ENCODE data around the gene PRKAR2A.
A peak's percentile ranks its signal among the peaks of the same experiment; 100 is the strongest.
"Not testable (repeated sequence)": the region's sequence is repeated elsewhere in the genome, so short reads cannot be mapped to it uniquely, and the experiment has no call there.

Gene PRKAR2A

DNA sequence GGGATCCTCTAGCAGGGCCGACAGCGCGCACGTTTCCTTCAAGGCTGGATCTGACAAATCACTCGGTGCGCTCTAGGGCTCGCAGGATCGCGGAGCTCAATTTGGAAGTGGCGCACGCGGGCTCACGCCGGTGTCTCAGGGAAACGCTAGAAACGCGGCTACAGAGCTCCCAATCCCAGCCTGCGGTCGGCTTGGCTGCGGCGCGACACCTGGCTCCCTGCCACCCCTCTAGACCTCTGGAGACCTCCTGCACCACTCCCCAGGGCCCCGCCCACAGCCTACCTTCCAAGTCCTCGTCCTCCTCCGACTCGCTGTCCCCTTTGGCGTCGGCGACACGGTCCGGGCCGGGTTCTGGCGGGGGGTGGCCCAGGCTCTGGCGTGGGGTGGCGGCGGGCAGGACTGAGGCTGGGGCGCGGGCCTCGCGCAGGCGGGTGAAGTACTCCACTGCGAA lies 596 bp downstream of the PRKAR2A start:
- DNase-seq = peak; percentile 73

DNA sequence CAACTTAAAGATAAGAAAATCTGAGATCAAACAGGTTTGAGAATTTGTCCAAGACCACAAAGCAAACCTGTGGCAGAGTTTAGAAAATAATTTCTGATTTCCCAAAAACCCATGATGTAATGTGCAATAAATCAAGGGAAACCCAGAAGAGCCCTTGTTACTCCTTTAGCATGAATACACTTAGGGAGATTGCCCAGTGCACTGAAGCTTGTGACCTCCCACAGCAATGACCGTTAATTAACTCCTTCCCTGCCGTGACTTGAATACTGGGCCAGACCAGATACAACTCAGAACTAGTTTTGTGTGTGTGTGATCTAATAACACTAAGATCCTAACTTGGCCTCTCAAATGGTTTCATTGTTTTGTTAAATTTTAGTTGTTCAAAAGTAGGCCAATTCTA lies 2.5 kb downstream of the PRKAR2A start:
- DNase-seq = no peak
- in situ Hi-C loops (cut with MboI; ENCODE audit: low pct_unique_long_range_greater_than_20kb, low sequenced_read_pairs) = no loop called here

More for the DNA sequence above, 596 bp downstream of the PRKAR2A start:
- in situ Hi-C loops (cut with MboI; ENCODE audit: low pct_unique_long_range_greater_than_20kb, low sequenced_read_pairs) = no loop called here

DNA sequence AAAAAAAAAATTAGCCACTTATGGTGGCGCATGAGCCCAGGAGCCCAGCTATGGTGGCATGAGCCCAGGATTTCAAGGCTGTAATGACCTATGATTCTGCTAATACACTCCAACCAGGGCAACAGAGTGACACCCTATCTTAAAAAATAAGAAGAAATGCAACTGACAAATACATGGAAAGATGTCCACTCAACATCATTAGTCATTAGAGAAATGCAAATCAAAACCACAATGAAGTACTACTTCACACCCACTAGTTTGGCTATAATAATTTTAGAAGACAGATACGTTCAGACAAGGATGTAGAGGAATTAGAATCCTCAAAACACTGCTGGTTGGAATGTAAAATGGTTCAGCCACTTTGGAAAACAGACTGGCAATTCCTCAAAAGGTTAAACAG lies 10.5 kb downstream of the PRKAR2A start:
- DNase-seq = no peak
- in situ Hi-C loops (cut with MboI; ENCODE audit: low pct_unique_long_range_greater_than_20kb, low sequenced_read_pairs) = no loop called here

DNA sequence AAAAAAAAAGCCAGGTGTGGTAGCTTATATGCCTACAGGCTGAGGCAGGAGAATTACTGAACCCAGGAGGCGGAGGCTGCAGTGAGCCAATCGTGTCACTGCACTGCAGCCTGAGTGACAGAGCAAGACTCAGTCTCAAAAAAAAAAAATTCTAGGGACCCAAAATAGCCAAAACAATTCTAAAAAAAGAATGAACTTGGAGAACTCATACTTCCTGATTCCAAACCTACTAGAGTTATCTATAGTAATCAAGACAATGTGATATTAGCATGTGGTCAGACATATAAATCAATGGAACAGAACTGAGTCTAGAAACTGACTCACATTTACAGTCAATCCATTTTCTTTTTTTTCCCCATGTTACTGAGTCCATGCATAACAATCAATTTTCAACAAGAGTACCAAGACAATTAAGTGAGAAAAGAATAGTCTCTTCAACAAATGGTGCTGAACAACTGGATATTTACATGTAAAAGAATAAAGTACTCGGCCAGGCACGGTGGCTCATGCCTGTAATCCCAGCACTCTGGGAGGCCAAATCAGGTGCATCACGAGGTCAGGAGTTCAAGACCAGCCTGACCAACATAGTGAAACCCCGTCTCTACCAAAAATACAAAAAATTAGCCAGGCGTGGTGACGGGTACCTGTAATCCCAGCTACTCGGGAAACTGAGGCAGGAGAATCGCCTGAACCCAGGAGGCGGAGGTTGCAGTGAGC lies 11.9 kb downstream of the PRKAR2A start:
- in situ Hi-C loops (cut with MboI; ENCODE audit: low pct_unique_long_range_greater_than_20kb, low sequenced_read_pairs) = no loop called here
- peak; percentile 50 for DNase-seq

DNA sequence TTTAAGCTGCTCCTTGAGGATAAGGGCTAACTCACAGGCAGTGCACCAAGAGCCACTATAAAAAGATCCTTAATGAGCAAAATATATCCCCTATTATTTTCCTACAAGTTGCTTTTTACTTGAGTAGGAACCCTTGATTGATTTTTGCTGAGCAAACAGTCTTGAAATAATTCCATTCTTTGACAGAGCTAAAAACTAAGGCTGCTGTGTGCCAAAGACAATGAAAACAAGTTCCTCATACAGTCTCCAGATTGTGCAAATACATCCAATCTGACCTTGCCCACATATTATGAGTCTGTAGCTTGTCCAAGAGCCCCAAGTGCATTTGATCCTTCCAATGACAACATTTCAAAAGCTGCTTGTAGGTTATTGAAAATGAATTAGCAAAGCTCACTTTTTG lies 15.0 kb downstream of the PRKAR2A start:
- DNase-seq = no peak
- in situ Hi-C loops (cut with MboI; ENCODE audit: low pct_unique_long_range_greater_than_20kb, low sequenced_read_pairs) = no loop called here

DNA sequence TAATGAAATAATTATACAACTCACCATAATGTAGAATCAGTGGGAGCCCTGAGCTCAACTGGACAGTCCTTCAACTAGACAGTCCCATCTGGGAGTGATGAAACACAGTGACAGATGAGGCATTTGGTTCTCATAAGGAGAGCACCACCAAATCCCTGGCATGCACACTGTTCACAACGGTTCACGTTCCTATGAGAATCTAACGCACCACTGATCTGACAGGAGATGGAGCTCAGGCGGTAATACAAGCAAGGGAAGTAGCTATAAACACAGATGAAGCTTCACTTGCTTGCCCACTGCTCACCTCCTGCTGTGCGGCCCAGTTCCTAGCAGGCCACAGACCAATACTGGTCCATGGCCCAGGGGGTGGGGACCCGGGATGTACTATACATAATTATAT lies 17.0 kb downstream of the PRKAR2A start:
- in situ Hi-C loops (cut with MboI; ENCODE audit: low pct_unique_long_range_greater_than_20kb, low sequenced_read_pairs) = no loop called here
- DNase-seq = no peak

DNA sequence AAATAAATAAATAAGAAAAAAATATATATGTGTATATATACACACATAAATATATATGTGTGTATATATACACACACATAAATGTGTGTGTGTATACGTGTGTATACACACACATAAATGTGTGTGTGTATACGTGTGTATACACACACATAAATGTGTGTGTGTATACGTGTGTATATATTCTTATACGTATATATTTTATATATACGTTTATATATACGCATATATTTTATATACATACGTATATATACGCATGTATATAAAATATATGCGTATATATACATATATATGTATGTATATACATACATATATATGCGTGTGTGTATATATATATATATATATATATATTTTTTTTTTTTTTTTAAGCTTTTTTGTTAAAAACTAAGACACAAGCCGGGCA lies 18.1 kb downstream of the PRKAR2A start:
- DNase-seq; in situ Hi-C loops (cut with MboI; ENCODE audit: low pct_unique_long_range_greater_than_20kb, low sequenced_read_pairs): not testable (repeated sequence)

- in situ Hi-C loops (cut with MboI; ENCODE audit: low pct_unique_long_range_greater_than_20kb, low sequenced_read_pairs) = not testable (repeated sequence)
Measured at GRCh38 chr3:48827874-48828273, 19.8 kb downstream of the PRKAR2A start.

GRCh38 chr3:48826451-48826850 lies 21.2 kb downstream of the PRKAR2A start:
- in situ Hi-C loops (cut with MboI; ENCODE audit: low pct_unique_long_range_greater_than_20kb, low sequenced_read_pairs) = no loop called here
- no peak for DNase-seq

More at GRCh38 chr3:48827874-48828273, 19.8 kb downstream of the PRKAR2A start:
- DNase-seq = not testable (repeated sequence)

GRCh38 chr3:48820612-48821324 lies 26.9 kb downstream of the PRKAR2A start:
- in situ Hi-C loops (cut with MboI; ENCODE audit: low pct_unique_long_range_greater_than_20kb, low sequenced_read_pairs) = no loop called here
- DNase-seq = no peak

GRCh38 chr3:48819234-48820221 lies 28.1 kb downstream of the PRKAR2A start:
- in situ Hi-C loops (cut with MboI; ENCODE audit: low pct_unique_long_range_greater_than_20kb, low sequenced_read_pairs) = no loop called here
- no peak for DNase-seq

GRCh38 chr3:48811524-48811923 lies 36.1 kb downstream of the PRKAR2A start:
- DNase-seq = no peak
- in situ Hi-C loops (cut with MboI; ENCODE audit: low pct_unique_long_range_greater_than_20kb, low sequenced_read_pairs) = no loop called here

DNA sequence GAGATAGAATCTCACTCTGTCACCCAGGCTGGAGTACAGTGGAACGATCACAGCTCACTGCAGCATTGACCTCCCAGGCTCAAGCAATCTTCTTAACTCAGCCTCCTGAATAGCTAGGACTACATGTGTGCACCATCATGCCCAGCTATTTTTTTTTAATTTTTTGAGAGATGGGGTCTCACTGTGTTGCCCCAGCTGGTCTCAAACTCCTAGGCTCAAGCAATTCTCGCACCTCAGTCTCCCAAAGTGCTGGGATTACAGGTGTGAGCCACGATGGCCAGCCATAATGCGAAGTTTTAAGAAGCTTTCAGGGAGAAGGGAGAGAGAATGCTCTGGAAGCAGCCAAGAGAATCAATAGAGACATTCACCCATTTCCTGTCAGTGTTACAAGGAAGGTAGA lies 42.7 kb downstream of the PRKAR2A start:
- in situ Hi-C loops (cut with MboI; ENCODE audit: low pct_unique_long_range_greater_than_20kb, low sequenced_read_pairs) = no loop called here
- no peak for DNase-seq

- DNase-seq; in situ Hi-C loops (cut with MboI; ENCODE audit: low pct_unique_long_range_greater_than_20kb, low sequenced_read_pairs): not testable (repeated sequence)
Measured at GRCh38 chr3:48800831-48801230, 46.8 kb downstream of the PRKAR2A start.

DNA sequence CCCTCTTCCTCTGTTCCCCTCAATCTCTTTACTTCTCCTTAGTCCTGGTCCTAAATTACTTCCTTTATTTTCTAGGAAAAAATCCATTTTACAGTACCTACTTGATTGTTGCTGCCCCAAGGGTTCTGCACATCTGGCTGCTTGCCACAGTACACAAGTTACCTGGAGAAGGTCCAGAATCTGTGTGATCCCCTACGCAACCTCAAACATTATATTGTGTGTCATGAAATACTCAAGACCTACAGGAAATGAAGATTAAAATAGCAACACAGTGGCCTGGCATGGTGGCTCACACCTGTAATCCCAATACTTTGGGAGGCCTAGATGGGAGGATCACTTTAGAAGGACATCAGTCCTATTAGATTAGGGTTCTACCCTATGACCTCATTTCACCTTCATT lies 48.7 kb downstream of the PRKAR2A start:
- no peak for DNase-seq
- in situ Hi-C loops (cut with MboI; ENCODE audit: low pct_unique_long_range_greater_than_20kb, low sequenced_read_pairs) = no loop called here

DNA sequence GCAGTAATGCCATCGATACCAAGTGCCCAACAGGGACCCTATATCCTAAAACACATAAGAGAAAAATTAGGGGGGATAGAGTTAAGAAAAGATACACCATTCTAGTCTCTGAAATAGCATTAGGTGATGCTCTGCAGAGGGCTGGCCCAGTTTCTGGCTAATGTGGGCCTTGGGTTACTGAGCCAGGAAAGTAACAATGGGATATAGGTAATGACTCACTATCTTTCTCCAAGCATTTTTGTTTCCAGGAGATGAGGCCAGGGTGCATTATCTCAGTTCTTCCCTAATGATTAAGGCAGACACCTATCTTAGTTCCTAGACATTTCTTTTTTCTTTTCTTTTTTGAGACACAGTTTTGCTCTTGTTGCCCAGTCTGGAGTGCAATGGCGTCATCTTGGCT lies 50.0 kb downstream of the PRKAR2A start:
- DNase-seq = no peak
- in situ Hi-C loops (cut with MboI; ENCODE audit: low pct_unique_long_range_greater_than_20kb, low sequenced_read_pairs) = no loop called here

DNA sequence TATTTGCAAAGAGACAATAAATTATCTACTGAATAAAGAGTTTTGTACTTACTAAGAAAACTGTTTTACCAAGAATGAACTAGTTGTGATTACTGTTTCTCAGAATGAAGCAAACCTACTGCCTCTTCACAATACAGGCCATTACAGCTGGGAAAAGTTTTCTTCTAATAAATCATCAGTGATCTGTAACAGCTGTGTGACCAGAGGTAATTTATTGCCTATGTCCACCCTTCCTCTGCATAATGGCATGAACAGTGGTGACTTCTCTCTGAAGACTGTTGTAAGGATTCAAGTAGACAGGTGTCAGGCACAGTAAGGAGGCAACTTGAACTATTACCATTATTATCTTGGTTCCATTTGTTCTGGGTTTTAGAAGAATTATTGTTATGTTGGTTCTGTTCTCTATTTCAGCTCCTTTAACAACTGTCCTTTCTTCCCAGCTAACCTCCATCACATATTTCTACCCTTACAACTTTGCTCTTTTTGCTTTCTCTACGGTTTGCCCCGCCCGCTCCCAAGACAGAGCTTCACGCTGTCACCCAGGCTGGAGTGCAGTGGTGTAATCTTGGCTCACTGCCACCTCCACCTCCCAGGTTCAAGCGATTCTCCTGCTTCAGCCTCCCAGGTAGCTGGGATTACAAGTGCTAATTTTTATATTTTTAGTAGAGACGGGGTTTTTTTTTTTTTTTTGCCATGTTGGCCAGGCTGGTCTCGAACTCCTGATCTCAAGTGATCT lies 51.5 kb downstream of the PRKAR2A start:
- in situ Hi-C loops (cut with MboI; ENCODE audit: low pct_unique_long_range_greater_than_20kb, low sequenced_read_pairs) = no loop called here
- DNase-seq = no peak

DNA sequence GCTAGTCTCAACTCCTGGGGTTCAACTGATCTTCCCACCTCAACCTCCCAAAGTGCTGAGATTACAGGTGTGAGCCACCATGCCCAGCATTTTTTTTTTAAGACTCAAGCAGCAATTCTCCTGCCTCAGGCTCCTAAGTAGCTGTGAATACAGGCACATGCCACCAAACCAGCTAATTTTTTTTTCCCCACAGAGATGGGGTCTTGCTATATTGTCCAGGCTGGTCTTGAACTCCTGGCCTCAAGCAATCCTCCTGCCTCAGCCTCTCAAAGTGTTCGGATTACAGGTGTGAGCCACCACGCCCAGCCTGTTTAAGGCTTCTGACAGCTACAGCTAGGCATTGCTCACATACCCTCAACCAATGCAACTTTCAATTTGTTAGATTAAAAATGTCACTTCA lies 54.2 kb downstream of the PRKAR2A start:
- in situ Hi-C loops (cut with MboI; ENCODE audit: low pct_unique_long_range_greater_than_20kb, low sequenced_read_pairs); DNase-seq: not testable (repeated sequence)

- DNase-seq = no peak
- in situ Hi-C loops (cut with MboI; ENCODE audit: low pct_unique_long_range_greater_than_20kb, low sequenced_read_pairs) = no loop called here
Measured at GRCh38 chr3:48789665-48790064, 58.0 kb downstream of the PRKAR2A start.

Measured in KBM-7 (cell line).